H1 (cell line): ENCODE data around the gene UBR1.

Experiments
- EGR1 ChIP-seq: IDR thresholded peaks from 2 replicates; pipeline ENCODE4 v1.6.1; 2011; ENCODE audit warnings: low read depth, low read length, borderline replicate concordance
- JUND ChIP-seq: IDR thresholded peaks from 2 replicates; pipeline ENCODE4 v1.6.1; 2011; ENCODE audit warnings: mild to moderate bottlenecking, improper control_type of control experiment, low read length
- POLR2AphosphoS5 ChIP-seq: IDR thresholded peaks from 2 replicates; pipeline ENCODE4 v1.6.1; 2011; ENCODE audit warnings: low read depth, low read length
- RAD21 ChIP-seq, 2 experiments: IDR thresholded peaks in 1 of 2; conservative IDR thresholded peaks in 1 of 2; 2 replicates each; pipeline ENCODE4 v1.6.1; 2011; ENCODE audit warnings: low read depth in 2 of 2, low read length in 2 of 2, improper control_type of control experiment in 1 of 2, inconsistent platforms in 1 of 2, mild to moderate bottlenecking in 1 of 2, moderate library complexity in 1 of 2
- TEAD4 ChIP-seq: IDR thresholded peaks from 2 replicates; pipeline ENCODE4 v1.6.1; 2012; ENCODE audit warnings: low read depth, low read length, inconsistent platforms, mixed read lengths
- TF ChIP-seq, protein P1 (sequence below), 3 experiments: IDR thresholded peaks; 1 replicate in 2 of 3; 2 replicates in 1 of 3; pipeline versions ENCODE4 v1.5.1 to v1.6.1; 2011; ENCODE audit warnings: low read length in 3 of 3, mild to moderate bottlenecking in 3 of 3, inconsistent platforms in 2 of 3, low read depth in 1 of 3, moderate library complexity in 1 of 3; ENCODE audit not compliant: insufficient read depth in 1 of 3; ENCODE audit errors: control extremely low read depth in 1 of 3

DNA sequence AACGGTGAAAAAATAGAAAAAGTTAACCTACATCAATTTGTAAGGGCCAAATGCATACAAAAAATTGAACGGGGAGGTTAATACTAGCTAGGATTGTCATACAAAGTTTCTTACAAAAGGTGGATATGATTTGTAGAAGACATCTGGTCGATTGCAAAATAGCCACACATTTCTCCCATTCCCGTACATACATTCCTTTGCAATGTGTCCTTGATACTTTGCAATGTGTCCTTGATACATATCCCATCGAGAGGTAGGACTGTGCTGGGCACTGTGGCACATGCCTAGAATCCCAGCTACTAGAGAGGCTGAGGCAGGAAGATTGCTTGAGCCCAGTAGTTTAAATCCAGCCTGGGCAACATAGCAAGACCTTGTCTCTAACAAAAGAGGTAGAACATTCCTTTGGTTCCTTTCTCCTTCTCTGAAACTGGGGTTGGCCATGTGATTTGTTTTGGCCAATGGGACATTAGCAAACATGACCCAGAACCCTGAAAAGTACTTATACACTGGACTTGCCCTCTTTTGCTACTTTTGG, 194.7 kb downstream of the UBR1 start:
- TF ChIP-seq POLR2AphosphoS5 (no peak), EGR1 (no peak), RAD21 (IDR thresholded peaks at IDR 0.05 in 1 of 2, conservative IDR thresholded peaks at IDR 0.05 in 1 of 2; ENCODE audit: low read depth in 2 of 2, low read length in 2 of 2) (no peak), JUND (no peak), TEAD4 (no peak)
- TF ChIP-seq, protein P1, sequence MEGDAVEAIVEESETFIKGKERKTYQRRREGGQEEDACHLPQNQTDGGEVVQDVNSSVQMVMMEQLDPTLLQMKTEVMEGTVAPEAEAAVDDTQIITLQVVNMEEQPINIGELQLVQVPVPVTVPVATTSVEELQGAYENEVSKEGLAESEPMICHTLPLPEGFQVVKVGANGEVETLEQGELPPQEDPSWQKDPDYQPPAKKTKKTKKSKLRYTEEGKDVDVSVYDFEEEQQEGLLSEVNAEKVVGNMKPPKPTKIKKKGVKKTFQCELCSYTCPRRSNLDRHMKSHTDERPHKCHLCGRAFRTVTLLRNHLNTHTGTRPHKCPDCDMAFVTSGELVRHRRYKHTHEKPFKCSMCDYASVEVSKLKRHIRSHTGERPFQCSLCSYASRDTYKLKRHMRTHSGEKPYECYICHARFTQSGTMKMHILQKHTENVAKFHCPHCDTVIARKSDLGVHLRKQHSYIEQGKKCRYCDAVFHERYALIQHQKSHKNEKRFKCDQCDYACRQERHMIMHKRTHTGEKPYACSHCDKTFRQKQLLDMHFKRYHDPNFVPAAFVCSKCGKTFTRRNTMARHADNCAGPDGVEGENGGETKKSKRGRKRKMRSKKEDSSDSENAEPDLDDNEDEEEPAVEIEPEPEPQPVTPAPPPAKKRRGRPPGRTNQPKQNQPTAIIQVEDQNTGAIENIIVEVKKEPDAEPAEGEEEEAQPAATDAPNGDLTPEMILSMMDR (IDR thresholded peaks at IDR 0.05; ENCODE audit: control extremely low read depth in 1 of 3, insufficient read depth in 1 of 3, low read depth in 1 of 3, low read length in 3 of 3): no peak
